GM19438 (cell line): Measurements from ENCODE around the gene OR2AT4.

Experiments
- ATAC-seq: cut with Tn5 transposase; IDR thresholded peaks from one replicate; pipeline ENCODE4 v1.9.1; 2021; ENCODE audit warnings: low read depth; ENCODE audit not compliant: unreplicated experiment

Gene OR2AT4

GRCh38 chr11:75032550-75032935 lies 64.1 kb downstream of the OR2AT4 start:
- ATAC-seq = no peak

GRCh38 chr11:75031771-75032549 lies 64.7 kb downstream of the OR2AT4 start:
- ATAC-seq = no peak
